Gastroesophageal sphincter (tissue), 4 donors: ENCODE measurements around the gene TMEM108. TPM values are rescaled to one million over a fixed set of nuclear protein-coding genes. Genes with fewer than 3 reads are reported as not detected.

Experiments used
- ATAC-seq: fragments of 150-250 bp; one replicate; pipeline ENCODE4 v1.9.1; 2016; ENCODE audit warnings: mild to moderate bottlenecking, moderate library complexity
- H3K27ac ChIP-seq, 4 donors: fragments of 200-600 bp; sonication (generic) in 3 of 4; 1 replicate in 3 of 4; 2 replicates in 1 of 4; pipeline ENCODE4 v1.5.1; 2016 to 2019
- H3K27me3 ChIP-seq: fragments of 200-600 bp; sonication (generic); one replicate; pipeline ENCODE4 v1.5.1; 2019
- H3K36me3 ChIP-seq, 2 donors: fragments of 200-600 bp; sonication (generic); one replicate each; pipeline ENCODE4 v1.5.1; 2019; ENCODE audit warnings: control low read depth in 1 of 2
- H3K4me1 ChIP-seq, 3 donors: fragments of 200-600 bp; sonication (generic); 1 replicate in 2 of 3; 2 replicates in 1 of 3; pipeline ENCODE4 v1.5.1; 2016 to 2019; ENCODE audit warnings: control low read depth in 2 of 3
- H3K4me3 ChIP-seq, 2 donors: fragments of 200-600 bp; sonication (generic); one replicate each; pipeline ENCODE4 v1.5.1; 2019; ENCODE audit warnings: mild to moderate bottlenecking in 1 of 2, moderate library complexity in 1 of 2
- H3K9me3 ChIP-seq, 3 donors: fragments of 200-600 bp; sonication (generic); one replicate each; pipeline ENCODE4 v1.5.1; 2017 to 2019; ENCODE audit warnings: control low read depth in 2 of 3
- EP300 ChIP-seq: sonication (generic); formaldehyde crosslinking; IDR thresholded peaks from one replicate; pipeline ENCODE4 v1.6.1; 2017; ENCODE audit warnings: antibody characterized with exemption, mild to moderate bottlenecking
- POLR2A ChIP-seq, 2 donors: fragments of 450-650 bp; IDR thresholded peaks; one replicate each; pipeline ENCODE4 v1.6.1; 2017; ENCODE audit warnings: antibody characterized with exemption in 2 of 2, mild to moderate bottlenecking in 2 of 2, moderate library complexity in 1 of 2
- POLR2AphosphoS5 ChIP-seq: sonication (generic); formaldehyde crosslinking; IDR thresholded peaks from one replicate; pipeline ENCODE4 v1.6.1; 2017; ENCODE audit warnings: antibody characterized with exemption
- WGBS, 2 donors: methylation state at CpG; one replicate each; pipeline ENCODE4 v1.1.5; 2018; ENCODE audit warnings: low coverage in 1 of 2; 5-methylcytosine and 5-hydroxymethylcytosine counted together
- total RNA-seq, 4 donors: library from RNA; depleted of rRNA; stranded (reverse); fragments of >200 nt; gene quantifications; one replicate each; pipeline ENCODE4 v1.1.0, GENCODE V29; 2016
- TF ChIP-seq, protein P1 (sequence below), 4 experiments: fragments of 200-600 bp in 2 of 4; fragments of 450-650 bp in 2 of 4; sonication (generic) in 1 of 4; IDR thresholded peaks; one replicate each; pipeline ENCODE4 v1.5.1; 2017 to 2019; ENCODE audit warnings: antibody characterized with exemption in 4 of 4, mild to moderate bottlenecking in 2 of 4, moderate library complexity in 2 of 4

TMEM108 gene
- total RNA-seq, 4 donors from 2014 or later, result 2.7 to 7.3 (median 4.1) TPM

DNA sequence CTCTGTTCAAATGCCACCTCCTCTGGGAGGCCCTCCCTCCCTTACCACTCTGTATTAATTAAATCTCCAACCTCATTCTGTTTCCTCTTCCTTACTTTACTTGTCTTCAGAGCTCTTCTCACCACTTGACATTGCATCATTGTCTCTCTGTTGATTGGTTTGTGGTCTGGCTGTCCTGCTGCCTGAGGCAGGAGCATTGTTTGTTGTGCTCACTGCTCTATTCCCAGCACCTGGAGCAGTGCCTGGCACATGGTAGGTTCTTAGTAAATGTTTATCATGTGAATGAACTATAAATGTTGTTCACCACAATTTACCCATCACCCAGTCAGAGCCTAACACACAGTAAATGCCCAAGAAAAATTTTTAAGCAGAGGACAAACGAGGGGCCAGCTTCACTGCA lies 355.0 kb downstream of the TMEM108 start:
- WGBS, 2 donors, result 25 to 80% methylated on average over 1 of the region's 1 CpG
- no peak for ATAC-seq
- H3K9me3 ChIP-seq, result no peaks in the 10 kb centered on the region

DNA sequence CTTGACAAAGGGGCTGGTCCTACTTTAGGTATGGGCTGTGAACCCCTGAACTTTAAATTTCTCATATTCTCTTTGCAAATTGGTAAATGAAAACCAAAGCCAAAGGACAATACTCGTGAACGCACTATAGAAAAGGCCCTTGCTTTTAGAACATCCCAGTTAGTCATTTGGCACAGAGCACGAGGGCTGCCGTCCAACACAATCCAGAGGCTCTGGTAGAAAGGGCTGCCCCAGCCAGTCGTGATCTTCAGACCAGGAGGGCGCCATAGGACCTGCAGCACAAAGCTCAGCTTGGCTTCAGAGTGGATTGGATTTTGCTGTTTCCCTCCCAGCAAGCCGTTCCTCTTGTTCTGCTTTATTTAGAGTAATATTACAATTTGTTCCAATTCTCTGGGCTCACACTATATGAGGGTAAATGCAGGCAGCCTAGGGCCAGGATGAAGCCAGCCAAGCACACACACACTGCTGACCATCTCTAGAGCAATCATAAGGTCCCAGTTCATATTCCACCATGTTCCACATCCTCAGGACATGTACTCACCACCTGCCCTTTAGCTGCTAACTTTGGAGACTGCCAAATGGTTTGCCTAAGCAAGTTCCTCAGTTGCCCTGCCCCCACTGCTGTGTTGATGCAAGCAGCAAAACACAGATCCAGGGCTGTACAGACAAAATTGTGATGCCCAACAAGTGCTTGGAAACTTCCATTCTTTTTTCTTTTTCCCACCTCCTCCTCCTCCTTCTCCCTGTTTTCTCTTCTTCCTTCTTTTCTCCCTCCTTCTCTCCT lies 355.7 kb downstream of the TMEM108 start:
- Histone ChIP-seq H3K4me1 (no peaks in the 10 kb centered on the region), H3K36me3 (peaks cover 0 to 14% of the 10 kb centered on the region in 2 donors), H3K27ac (no peak overlapping the region), H3K4me3 (no peak overlapping the region), H3K27me3 (no peaks in the 10 kb centered on the region), H3K9me3 (no peaks in the 10 kb centered on the region)
- 29 to 31% methylated on average over 6 to 7 of the region's 7 CpGs for WGBS, 2 donors
- no peak for ATAC-seq
- TF ChIP-seq POLR2AphosphoS5, result no peak
- no peak for TF ChIP-seq EP300
- TF ChIP-seq, protein P1, sequence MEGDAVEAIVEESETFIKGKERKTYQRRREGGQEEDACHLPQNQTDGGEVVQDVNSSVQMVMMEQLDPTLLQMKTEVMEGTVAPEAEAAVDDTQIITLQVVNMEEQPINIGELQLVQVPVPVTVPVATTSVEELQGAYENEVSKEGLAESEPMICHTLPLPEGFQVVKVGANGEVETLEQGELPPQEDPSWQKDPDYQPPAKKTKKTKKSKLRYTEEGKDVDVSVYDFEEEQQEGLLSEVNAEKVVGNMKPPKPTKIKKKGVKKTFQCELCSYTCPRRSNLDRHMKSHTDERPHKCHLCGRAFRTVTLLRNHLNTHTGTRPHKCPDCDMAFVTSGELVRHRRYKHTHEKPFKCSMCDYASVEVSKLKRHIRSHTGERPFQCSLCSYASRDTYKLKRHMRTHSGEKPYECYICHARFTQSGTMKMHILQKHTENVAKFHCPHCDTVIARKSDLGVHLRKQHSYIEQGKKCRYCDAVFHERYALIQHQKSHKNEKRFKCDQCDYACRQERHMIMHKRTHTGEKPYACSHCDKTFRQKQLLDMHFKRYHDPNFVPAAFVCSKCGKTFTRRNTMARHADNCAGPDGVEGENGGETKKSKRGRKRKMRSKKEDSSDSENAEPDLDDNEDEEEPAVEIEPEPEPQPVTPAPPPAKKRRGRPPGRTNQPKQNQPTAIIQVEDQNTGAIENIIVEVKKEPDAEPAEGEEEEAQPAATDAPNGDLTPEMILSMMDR (IDR thresholded peaks at IDR 0.05), result no peak
- no peak for TF ChIP-seq POLR2A (IDR thresholded peaks at IDR 0.05)

More for the DNA sequence above, 355.0 kb downstream of the TMEM108 start:
- no peaks in the 10 kb centered on the region for H3K27me3 ChIP-seq
- no peaks in the 10 kb centered on the region for H3K4me1 ChIP-seq
- peaks cover 0 to 14% of the 10 kb centered on the region in 2 donors for H3K36me3 ChIP-seq
- no peak overlapping the region for H3K4me3 ChIP-seq
- no peak overlapping the region for H3K27ac ChIP-seq
- TF ChIP-seq EP300, result no peak
- no peak for TF ChIP-seq POLR2AphosphoS5
- TF ChIP-seq POLR2A (IDR thresholded peaks at IDR 0.05), result no peak
- TF ChIP-seq, protein P1 (IDR thresholded peaks at IDR 0.05), result no peak

DNA sequence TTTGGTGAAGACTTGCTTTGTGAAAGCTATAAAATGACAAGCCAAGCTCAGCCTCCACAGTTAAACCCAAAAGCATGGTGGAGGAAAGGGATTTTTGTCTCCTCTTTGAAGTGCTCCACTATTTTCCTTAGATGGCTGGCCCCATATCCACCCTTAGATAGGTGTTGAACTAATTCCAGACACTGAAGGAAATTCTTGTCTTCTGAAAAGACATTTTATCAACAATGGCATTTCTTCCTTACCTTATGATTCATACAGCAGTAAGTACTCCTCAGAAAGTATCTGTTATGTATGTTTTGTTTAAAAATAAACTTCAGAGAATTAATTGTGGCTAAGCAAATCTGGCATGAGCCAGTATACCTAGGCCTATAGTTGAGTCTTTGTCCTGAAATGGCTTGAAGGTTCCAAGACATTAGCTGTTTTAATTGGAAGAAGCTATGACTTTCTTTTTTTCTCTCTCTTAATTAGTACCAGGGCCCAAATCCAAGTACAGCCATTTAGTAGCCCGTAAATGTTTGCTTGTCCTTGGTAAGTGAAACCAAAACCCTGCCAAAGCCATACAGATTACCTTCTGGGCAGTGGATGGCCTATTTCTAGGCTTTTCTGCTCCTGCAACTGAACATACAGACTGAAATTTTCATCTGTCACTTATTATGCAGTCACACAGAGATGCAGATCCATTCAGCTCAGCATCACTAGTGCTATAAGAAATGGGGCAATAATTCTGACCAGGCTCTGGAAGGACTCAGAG lies 356.5 kb downstream of the TMEM108 start:
- Histone ChIP-seq H3K4me1 (no peaks in the 10 kb centered on the region), H3K36me3 (peaks cover 0 to 14% of the 10 kb centered on the region in 2 donors), H3K27me3 (no peaks in the 10 kb centered on the region), H3K9me3 (no peaks in the 10 kb centered on the region), H3K4me3 (no peak overlapping the region), H3K27ac (no peak overlapping the region)
- 60 to 73% methylated on average over 1 of the region's 1 CpG for WGBS, 2 donors
- ATAC-seq, result no peak
- TF ChIP-seq POLR2A (IDR thresholded peaks at IDR 0.05) (no peak), EP300 (no peak), POLR2AphosphoS5 (no peak)
- TF ChIP-seq, protein P1 (IDR thresholded peaks at IDR 0.05), result no peak

DNA sequence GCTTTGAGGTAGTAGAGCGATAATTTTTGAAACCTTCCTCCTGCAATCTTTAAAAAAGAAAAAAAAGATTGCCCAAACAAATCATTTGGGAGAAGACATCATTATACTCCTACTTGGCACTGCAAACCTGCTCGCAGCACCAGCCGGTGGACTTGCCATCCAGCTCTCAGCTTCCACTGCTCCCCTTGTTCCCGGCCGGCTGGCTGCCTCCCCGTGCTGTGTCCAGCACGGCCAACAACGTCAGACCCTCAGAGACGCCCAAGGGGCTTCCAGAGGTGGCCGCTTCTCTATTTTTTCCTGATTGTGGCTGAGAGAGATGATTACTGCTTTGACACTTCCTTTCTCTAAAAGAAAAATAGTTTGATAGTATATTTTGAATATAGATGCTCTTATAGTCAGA lies 358.7 kb downstream of the TMEM108 start:
- no peaks in the 10 kb centered on the region for H3K27me3 ChIP-seq
- H3K4me1 ChIP-seq, result peaks cover 0 to 7% (median 0%) of the 10 kb centered on the region in 3 donors
- TF ChIP-seq, protein P1 (IDR thresholded peaks at IDR 0.05), result no peak
- no peak for ATAC-seq
- WGBS, 2 donors, result 76 to 89% methylated on average over 4 to 9 of the region's 10 CpGs
- H3K4me3 ChIP-seq, result no peak overlapping the region
- peaks cover 0 to 3% of the 10 kb centered on the region in 2 donors for H3K36me3 ChIP-seq
- H3K9me3 ChIP-seq, result no peaks in the 10 kb centered on the region
- no peak overlapping the region for H3K27ac ChIP-seq
